ENCODE results near the gene SCAF4. TPM values are rescaled to one million over a fixed set of nuclear protein-coding genes. Genes with fewer than 3 reads are reported as not detected.

The SCAF4 gene
- total and polyA plus RNA-seq, 5 donors from 2014 or later = 15.8 to 70.9 (median 20.6) TPM

- H3K9me3 ChIP-seq (ENCODE audit: control insufficient read depth in 2 of 2, low read length in 2 of 2) = no peaks in the 10 kb centered on the region
- peaks cover 21% of the 10 kb centered on the region for H3K36me3 ChIP-seq (ENCODE audit: control insufficient read depth, insufficient read depth, low read length)
- ATAC-seq (ENCODE audit: low read depth in 2 of 2) = no peak
- Mint-ChIP-seq H3K36me3 (peaks cover 6% of the 10 kb centered on the region), H3K4me3 (no peak overlapping the region), H3K4me1 (peaks cover 0 to 6% (median 2%) of the 10 kb centered on the region in 4 donors), H3K9me3 (peaks cover 0 to 1% (median 0%) of the 10 kb centered on the region in 7 donors), H3K27ac (no peak overlapping the region), H3K27me3 (no peaks in the 10 kb centered on the region)
- H3K27me3 ChIP-seq (ENCODE audit: control insufficient read depth, insufficient read depth, low read length) = no peaks in the 10 kb centered on the region
- DNase-seq = no peak
- no peak overlapping the region for H3K27ac ChIP-seq (ENCODE audit: insufficient read depth, low read length, poor library complexity, severe bottlenecking)
- no peaks in the 10 kb centered on the region for H3K4me1 ChIP-seq (ENCODE audit: control insufficient read depth, insufficient read depth, low read length, poor library complexity, severe bottlenecking)
- no peak overlapping the region for H3K4me3 ChIP-seq (ENCODE audit: low read depth, low read length)
These were observed 56.0 kb downstream of the SCAF4 start for GRCh38 chr21:31675960-31676359.

GRCh38 chr21:31675318-31675717 lies 56.6 kb downstream of the SCAF4 start:
- Histone ChIP-seq H3K27ac (ENCODE audit: insufficient read depth, low read length, poor library complexity, severe bottlenecking) (no peak overlapping the region), H3K36me3 (ENCODE audit: control insufficient read depth, insufficient read depth, low read length) (peaks cover 25% of the 10 kb centered on the region), H3K4me1 (ENCODE audit: control insufficient read depth, insufficient read depth, low read length, poor library complexity, severe bottlenecking) (no peaks in the 10 kb centered on the region), H3K9me3 (ENCODE audit: control insufficient read depth in 2 of 2, low read length in 2 of 2) (no peaks in the 10 kb centered on the region), H3K4me3 (ENCODE audit: low read depth, low read length) (no peak overlapping the region), H3K27me3 (ENCODE audit: control insufficient read depth, insufficient read depth, low read length) (no peaks in the 10 kb centered on the region)
- Mint-ChIP-seq H3K9me3 (peaks cover 0 to 1% (median 0%) of the 10 kb centered on the region in 7 donors), H3K27ac (no peak overlapping the region), H3K36me3 (peaks cover 9% of the 10 kb centered on the region), H3K4me1 (peaks cover 0 to 6% (median 2%) of the 10 kb centered on the region in 4 donors), H3K4me3 (no peak overlapping the region), H3K27me3 (no peaks in the 10 kb centered on the region)
- ATAC-seq (ENCODE audit: low read depth in 2 of 2) = no peak
- no peak for DNase-seq

GRCh38 chr21:31673321-31673912 lies 58.5 kb downstream of the SCAF4 start:
- Mint-ChIP-seq H3K4me1 (peaks cover 5 to 13% (median 6%) of the 10 kb centered on the region in 4 donors), H3K27ac (peak overlapping the region in 1 of 3 donors; percentile 28), H3K27me3 (no peaks in the 10 kb centered on the region), H3K4me3 (no peak overlapping the region), H3K36me3 (peaks cover 18% of the 10 kb centered on the region), H3K9me3 (peaks cover 0 to 1% (median 0%) of the 10 kb centered on the region in 7 donors)
- no peak overlapping the region for H3K27ac ChIP-seq (ENCODE audit: insufficient read depth, low read length, poor library complexity, severe bottlenecking)
- peaks cover 31% of the 10 kb centered on the region for H3K36me3 ChIP-seq (ENCODE audit: control insufficient read depth, insufficient read depth, low read length)
- no peaks in the 10 kb centered on the region for H3K4me1 ChIP-seq (ENCODE audit: control insufficient read depth, insufficient read depth, low read length, poor library complexity, severe bottlenecking)
- no peak for ATAC-seq (ENCODE audit: low read depth in 2 of 2)
- H3K4me3 ChIP-seq (ENCODE audit: low read depth, low read length) = no peak overlapping the region
- H3K9me3 ChIP-seq (ENCODE audit: control insufficient read depth in 2 of 2, low read length in 2 of 2) = no peaks in the 10 kb centered on the region
- no peak for DNase-seq
- H3K27me3 ChIP-seq (ENCODE audit: control insufficient read depth, insufficient read depth, low read length) = no peaks in the 10 kb centered on the region

- Mint-ChIP-seq H3K27ac (peak overlapping the region in 1 of 3 donors; percentile 43), H3K4me1 (peaks cover 17 to 28% (median 18%) of the 10 kb centered on the region in 4 donors), H3K9me3 (peaks cover 0 to 1% (median 0%) of the 10 kb centered on the region in 7 donors), H3K4me3 (no peak overlapping the region), H3K27me3 (no peaks in the 10 kb centered on the region), H3K36me3 (peaks cover 27% of the 10 kb centered on the region)
- Histone ChIP-seq H3K4me1 (ENCODE audit: control insufficient read depth, insufficient read depth, low read length, poor library complexity, severe bottlenecking) (peaks cover 3% of the 10 kb centered on the region), H3K27me3 (ENCODE audit: control insufficient read depth, insufficient read depth, low read length) (no peaks in the 10 kb centered on the region), H3K9me3 (ENCODE audit: control insufficient read depth in 2 of 2, low read length in 2 of 2) (no peaks in the 10 kb centered on the region), H3K4me3 (ENCODE audit: low read depth, low read length) (no peak overlapping the region), H3K36me3 (ENCODE audit: control insufficient read depth, insufficient read depth, low read length) (peaks cover 46% of the 10 kb centered on the region), H3K27ac (ENCODE audit: insufficient read depth, low read length, poor library complexity, severe bottlenecking) (no peak overlapping the region)
- DNase-seq (no peak), ATAC-seq (ENCODE audit: low read depth in 2 of 2) (no peak)
These were observed 60.0 kb downstream of the SCAF4 start for GRCh38 chr21:31671931-31672330.

GRCh38 chr21:31671146-31671716 lies 60.7 kb downstream of the SCAF4 start:
- DNase-seq = no peak
- Mint-ChIP-seq H3K9me3 (peaks cover 0 to 1% (median 0%) of the 10 kb centered on the region in 7 donors), H3K4me1 (peaks cover 24 to 35% (median 25%) of the 10 kb centered on the region in 4 donors), H3K36me3 (peaks cover 34% of the 10 kb centered on the region), H3K4me3 (peak overlapping the region in 1 of 4 donors; percentile 66), H3K27ac (peak overlapping the region in 2 of 3 donors; percentile 3 to 43), H3K27me3 (no peaks in the 10 kb centered on the region)
- no peak for ATAC-seq (ENCODE audit: low read depth in 2 of 2)
- Histone ChIP-seq H3K4me3 (ENCODE audit: low read depth, low read length) (no peak overlapping the region), H3K4me1 (ENCODE audit: control insufficient read depth, insufficient read depth, low read length, poor library complexity, severe bottlenecking) (peaks cover 10% of the 10 kb centered on the region), H3K36me3 (ENCODE audit: control insufficient read depth, insufficient read depth, low read length) (peaks cover 53% of the 10 kb centered on the region), H3K27ac (ENCODE audit: insufficient read depth, low read length, poor library complexity, severe bottlenecking) (no peak overlapping the region), H3K9me3 (ENCODE audit: control insufficient read depth in 2 of 2, low read length in 2 of 2) (no peaks in the 10 kb centered on the region), H3K27me3 (ENCODE audit: control insufficient read depth, insufficient read depth, low read length) (no peaks in the 10 kb centered on the region)

- H3K4me1 ChIP-seq (ENCODE audit: control insufficient read depth, insufficient read depth, low read length, poor library complexity, severe bottlenecking) = peaks cover 21% of the 10 kb centered on the region
- DNase-seq (no peak), ATAC-seq (ENCODE audit: low read depth in 2 of 2) (no peak)
- H3K4me3 Mint-ChIP-seq = no peak overlapping the region
- peaks cover 59% of the 10 kb centered on the region for H3K36me3 ChIP-seq (ENCODE audit: control insufficient read depth, insufficient read depth, low read length)
- peak overlapping the region; percentile 16 for H3K27ac ChIP-seq (ENCODE audit: insufficient read depth, low read length, poor library complexity, severe bottlenecking)
- H3K4me1 Mint-ChIP-seq = peaks cover 30 to 47% (median 34%) of the 10 kb centered on the region in 4 donors
- no peaks in the 10 kb centered on the region for H3K27me3 ChIP-seq (ENCODE audit: control insufficient read depth, insufficient read depth, low read length)
- H3K4me3 ChIP-seq (ENCODE audit: low read depth, low read length) = no peak overlapping the region
- H3K27ac Mint-ChIP-seq = peak overlapping the region; percentile 11 to 51 (median 26)
- H3K9me3 Mint-ChIP-seq = peaks cover 0 to 1% (median 0%) of the 10 kb centered on the region in 7 donors
- no peaks in the 10 kb centered on the region for H3K9me3 ChIP-seq (ENCODE audit: control insufficient read depth in 2 of 2, low read length in 2 of 2)
- no peaks in the 10 kb centered on the region for H3K27me3 Mint-ChIP-seq
- peaks cover 41% of the 10 kb centered on the region for H3K36me3 Mint-ChIP-seq
These were observed 61.8 kb downstream of the SCAF4 start for GRCh38 chr21:31670070-31670469.

- H3K36me3 Mint-ChIP-seq = peaks cover 47% of the 10 kb centered on the region
- DNase-seq (peak in 1 of 3 donors; percentile 27), ATAC-seq (ENCODE audit: low read depth in 2 of 2) (no peak)
- peak overlapping the region; percentile 1 to 43 (median 39) for H3K27ac Mint-ChIP-seq
- H3K4me3 Mint-ChIP-seq = no peak overlapping the region
- Histone ChIP-seq H3K9me3 (ENCODE audit: control insufficient read depth in 2 of 2, low read length in 2 of 2) (no peaks in the 10 kb centered on the region), H3K36me3 (ENCODE audit: control insufficient read depth, insufficient read depth, low read length) (peaks cover 65% of the 10 kb centered on the region), H3K27me3 (ENCODE audit: control insufficient read depth, insufficient read depth, low read length) (no peaks in the 10 kb centered on the region), H3K4me3 (ENCODE audit: low read depth, low read length) (no peak overlapping the region), H3K27ac (ENCODE audit: insufficient read depth, low read length, poor library complexity, severe bottlenecking) (peak overlapping the region; percentile 16), H3K4me1 (ENCODE audit: control insufficient read depth, insufficient read depth, low read length, poor library complexity, severe bottlenecking) (peaks cover 33% of the 10 kb centered on the region)
- peaks cover 37 to 59% (median 43%) of the 10 kb centered on the region in 4 donors for H3K4me1 Mint-ChIP-seq
- H3K27me3 Mint-ChIP-seq = no peaks in the 10 kb centered on the region
- H3K9me3 Mint-ChIP-seq = peaks cover 0 to 1% (median 0%) of the 10 kb centered on the region in 7 donors
These were observed 63.0 kb downstream of the SCAF4 start for GRCh38 chr21:31668651-31669491.
